ENCODE results near the gene LIF. TPM values are rescaled to one million over a fixed set of nuclear protein-coding genes. Genes with fewer than 3 reads are reported as not detected.

Gene LIF
- polyA plus RNA-seq, 1 donor (not counting 4 experiments of a cell fraction or from before 2014, with no cell fraction given), result 3.1 TPM

GRCh38 chr22:30290342-30291057, 43.9 kb upstream of the LIF start:
- Histone ChIP-seq H3K9ac (ENCODE audit: control insufficient read depth, extremely low read depth, insufficient read depth, low read length) (peak overlapping the region; percentile 51), H4K20me1 (ENCODE audit: control insufficient read depth, extremely low read depth, insufficient read depth, low read length) (no peaks in the 10 kb centered on the region), H3K27ac (ENCODE audit: control insufficient read depth, insufficient read depth, low read length) (peak overlapping the region; percentile 70), H3K36me3 (ENCODE audit: control insufficient read depth in 2 of 2, extremely low read depth in 1 of 2, insufficient read depth in 2 of 2, low read length in 2 of 2) (peaks cover 22 to 25% of the 10 kb centered on the region in 2 experiments), H2AFZ (ENCODE audit: control insufficient read depth, low read length) (no peak overlapping the region), H3K4me2 (ENCODE audit: control insufficient read depth, extremely low read depth, insufficient read depth, low read depth, low read length) (peak overlapping the region; percentile 90), H3K79me2 (ENCODE audit: control insufficient read depth, insufficient read depth, low read length) (no peaks in the 10 kb centered on the region), H3K4me3 (ENCODE audit: control insufficient read depth in 2 of 3, extremely low read depth in 1 of 3, insufficient read depth in 2 of 3, low read depth in 1 of 3, low read length in 3 of 3) (peak overlapping the region in 2 of 3 experiments; percentile 58 to 70), H3K27me3 (ENCODE audit: control insufficient read depth, extremely low read depth, insufficient read depth, low read length) (no peaks in the 10 kb centered on the region), H3K4me1 (ENCODE audit: control insufficient read depth, extremely low read depth, insufficient read depth, low read length) (peaks cover 26% of the 10 kb centered on the region), H3K9me3 (ENCODE audit: control insufficient read depth, low read depth, low read length) (no peaks in the 10 kb centered on the region), H3K9me1 (ENCODE audit: control insufficient read depth, extremely low read depth, insufficient read depth, low read length) (no peaks in the 10 kb centered on the region)
- FAIRE-seq (peak; percentile 87), DNase-seq (ENCODE audit: low read depth, low spot score) (peak; percentile 61)
- dilution Hi-C loops (cut with MboI; ENCODE audit: extremely low pct_ligation_motif_present, low sequenced_read_pairs), result no loop called here
- no peak for TF ChIP-seq EZH2 (IDR thresholded peaks at IDR 0.05; ENCODE audit: low read length)
- TF ChIP-seq CTCF (optimal IDR thresholded peaks at IDR 0.05 in 1 of 3, IDR thresholded peaks at IDR 0.05 in 1 of 3, conservative IDR thresholded peaks at IDR 0.05 in 1 of 3; ENCODE audit: extremely low read depth in 1 of 3, insufficient read depth in 2 of 3, low read length in 3 of 3), result no peak

DNA sequence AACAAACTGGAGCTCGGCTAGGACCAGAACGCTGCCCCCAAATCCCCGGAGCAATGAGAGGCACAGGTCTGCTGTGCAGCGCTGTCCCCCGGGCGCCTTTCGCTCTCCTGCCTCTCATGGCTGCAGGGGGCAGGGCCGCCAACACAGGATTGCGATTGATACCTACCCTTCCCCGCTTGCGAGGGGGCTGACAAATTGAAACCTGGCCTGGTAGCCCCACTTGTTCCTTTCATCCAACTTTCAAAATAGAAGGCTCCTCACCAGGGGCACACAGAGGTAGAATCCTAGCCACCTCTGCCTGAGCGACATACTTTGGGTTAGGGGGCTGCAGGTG, 43.4 kb upstream of the LIF start:
- DNase-seq (ENCODE audit: low read depth, low spot score), result no peak
- no peak for FAIRE-seq
- peak overlapping the region; percentile 70 for H3K27ac ChIP-seq (ENCODE audit: control insufficient read depth, insufficient read depth, low read length)
- H3K4me1 ChIP-seq (ENCODE audit: control insufficient read depth, extremely low read depth, insufficient read depth, low read length), result peaks cover 26% of the 10 kb centered on the region
- peak overlapping the region; percentile 51 for H3K9ac ChIP-seq (ENCODE audit: control insufficient read depth, extremely low read depth, insufficient read depth, low read length)
- no peaks in the 10 kb centered on the region for H3K9me3 ChIP-seq (ENCODE audit: control insufficient read depth, low read depth, low read length)
- no peaks in the 10 kb centered on the region for H3K79me2 ChIP-seq (ENCODE audit: control insufficient read depth, insufficient read depth, low read length)
- H3K4me3 ChIP-seq (ENCODE audit: control insufficient read depth in 2 of 3, extremely low read depth in 1 of 3, insufficient read depth in 2 of 3, low read depth in 1 of 3, low read length in 3 of 3), result peak overlapping the region; percentile 9 to 70 (median 58)
- no peak for TF ChIP-seq CTCF (optimal IDR thresholded peaks at IDR 0.05 in 1 of 3, IDR thresholded peaks at IDR 0.05 in 1 of 3, conservative IDR thresholded peaks at IDR 0.05 in 1 of 3; ENCODE audit: extremely low read depth in 1 of 3, insufficient read depth in 2 of 3, low read length in 3 of 3)
- dilution Hi-C loops (cut with MboI; ENCODE audit: extremely low pct_ligation_motif_present, low sequenced_read_pairs), result no loop called here
- no peaks in the 10 kb centered on the region for H3K9me1 ChIP-seq (ENCODE audit: control insufficient read depth, extremely low read depth, insufficient read depth, low read length)
- H4K20me1 ChIP-seq (ENCODE audit: control insufficient read depth, extremely low read depth, insufficient read depth, low read length), result no peaks in the 10 kb centered on the region
- H3K27me3 ChIP-seq (ENCODE audit: control insufficient read depth, extremely low read depth, insufficient read depth, low read length), result no peaks in the 10 kb centered on the region
- peaks cover 20 to 24% of the 10 kb centered on the region in 2 experiments for H3K36me3 ChIP-seq (ENCODE audit: control insufficient read depth in 2 of 2, extremely low read depth in 1 of 2, insufficient read depth in 2 of 2, low read length in 2 of 2)
- no peak overlapping the region for H2AFZ ChIP-seq (ENCODE audit: control insufficient read depth, low read length)
- H3K4me2 ChIP-seq (ENCODE audit: control insufficient read depth, extremely low read depth, insufficient read depth, low read depth, low read length), result peak overlapping the region; percentile 90
